Endothelial cell of hepatic sinusoid (primary cell): Measurements from ENCODE around the gene MIEN1.
"Not testable (repeated sequence)": the region's sequence is repeated elsewhere in the genome, so short reads cannot be mapped to it uniquely, and the experiment has no call there.

Source experiments
- in situ Hi-C: cut with HindIII; loops from 2 replicates; pipeline ENCODE4 v1.10.0; 2017; ENCODE audit warnings: low sequenced_read_pairs

MIEN1 gene

GRCh38 chr17:39756380-39757079 lies 26.2 kb upstream of the MIEN1 start:
- in situ Hi-C loops, result no loop called here

- in situ Hi-C loops, result no loop called here
Observed at GRCh38 chr17:39755554-39756379, 25.4 kb upstream of the MIEN1 start.

GRCh38 chr17:39754958-39755553 lies 24.7 kb upstream of the MIEN1 start:
- in situ Hi-C loops, result no loop called here

GRCh38 chr17:39754161-39754957 lies 24.0 kb upstream of the MIEN1 start:
- in situ Hi-C loops, result no loop called here

GRCh38 chr17:39753514-39754160 lies 23.3 kb upstream of the MIEN1 start:
- in situ Hi-C loops, result no loop called here

GRCh38 chr17:39752241-39752881 lies 22.0 kb upstream of the MIEN1 start:
- in situ Hi-C loops, result no loop called here

GRCh38 chr17:39751637-39752036 lies 21.3 kb upstream of the MIEN1 start:
- in situ Hi-C loops, result no loop called here

GRCh38 chr17:39751016-39751543 lies 20.7 kb upstream of the MIEN1 start:
- in situ Hi-C loops, result no loop called here

GRCh38 chr17:39750131-39751015 lies 20.0 kb upstream of the MIEN1 start:
- in situ Hi-C loops, result no loop called here

GRCh38 chr17:39748444-39749034 lies 18.2 kb upstream of the MIEN1 start:
- in situ Hi-C loops, result not testable (repeated sequence)

GRCh38 chr17:39747745-39748144 lies 17.4 kb upstream of the MIEN1 start:
- in situ Hi-C loops, result no loop called here

- in situ Hi-C loops, result no loop called here
Observed at GRCh38 chr17:39746145-39746461, 15.8 kb upstream of the MIEN1 start.

GRCh38 chr17:39745335-39746144 lies 15.2 kb upstream of the MIEN1 start:
- in situ Hi-C loops, result no loop called here

- in situ Hi-C loops, result loop anchor here (5.0 kb wide), 1 partner anchor 58 kb away; the partner anchor contains the start of gene PGAP3
Observed at GRCh38 chr17:39744836-39745215, 14.5 kb upstream of the MIEN1 start.

- in situ Hi-C loops, result loop anchor here (5.0 kb wide), 1 partner anchor 57 kb away; the partner anchor contains the start of gene PGAP3
Observed at GRCh38 chr17:39744075-39744835, 13.9 kb upstream of the MIEN1 start.

GRCh38 chr17:39742856-39743436 lies 12.6 kb upstream of the MIEN1 start:
- in situ Hi-C loops, result loop anchor here (5.0 kb wide), 1 partner anchor 56 kb away; the partner anchor contains the start of gene PGAP3
